Fibroblast of the conjunctiva (primary cell): ENCODE data around the gene WNT3A.

ENCODE experiments used
- DNase-seq: peaks from one replicate; pipeline ENCODE4 v3.0.0-alpha.2; 2010; ENCODE audit warnings: low read depth

The WNT3A gene

DNA sequence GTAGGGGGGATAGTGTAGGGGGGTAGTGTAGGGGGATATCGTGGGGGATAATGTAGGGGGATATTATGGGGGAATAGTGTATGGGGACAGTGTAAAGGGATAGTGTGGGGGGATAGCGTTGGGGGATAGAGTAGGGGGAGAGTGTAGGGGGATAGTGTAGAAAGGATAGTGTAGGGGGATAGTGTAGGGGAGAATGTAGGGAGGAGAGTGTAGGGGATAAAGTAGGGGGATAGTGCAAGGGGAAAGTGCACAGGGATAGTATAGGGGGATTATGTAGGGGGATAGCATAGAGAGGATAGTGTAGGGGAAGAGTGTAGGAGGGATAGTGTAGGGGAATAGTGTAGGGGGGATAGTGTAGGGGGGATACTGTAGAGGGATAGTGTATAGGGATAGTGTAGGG lies 63.4 kb downstream of the WNT3A start:
- DNase-seq: no peak

- no peak for DNase-seq
Observed at GRCh38 chr1:228070851-228071250, 64.1 kb downstream of the WNT3A start.

DNA sequence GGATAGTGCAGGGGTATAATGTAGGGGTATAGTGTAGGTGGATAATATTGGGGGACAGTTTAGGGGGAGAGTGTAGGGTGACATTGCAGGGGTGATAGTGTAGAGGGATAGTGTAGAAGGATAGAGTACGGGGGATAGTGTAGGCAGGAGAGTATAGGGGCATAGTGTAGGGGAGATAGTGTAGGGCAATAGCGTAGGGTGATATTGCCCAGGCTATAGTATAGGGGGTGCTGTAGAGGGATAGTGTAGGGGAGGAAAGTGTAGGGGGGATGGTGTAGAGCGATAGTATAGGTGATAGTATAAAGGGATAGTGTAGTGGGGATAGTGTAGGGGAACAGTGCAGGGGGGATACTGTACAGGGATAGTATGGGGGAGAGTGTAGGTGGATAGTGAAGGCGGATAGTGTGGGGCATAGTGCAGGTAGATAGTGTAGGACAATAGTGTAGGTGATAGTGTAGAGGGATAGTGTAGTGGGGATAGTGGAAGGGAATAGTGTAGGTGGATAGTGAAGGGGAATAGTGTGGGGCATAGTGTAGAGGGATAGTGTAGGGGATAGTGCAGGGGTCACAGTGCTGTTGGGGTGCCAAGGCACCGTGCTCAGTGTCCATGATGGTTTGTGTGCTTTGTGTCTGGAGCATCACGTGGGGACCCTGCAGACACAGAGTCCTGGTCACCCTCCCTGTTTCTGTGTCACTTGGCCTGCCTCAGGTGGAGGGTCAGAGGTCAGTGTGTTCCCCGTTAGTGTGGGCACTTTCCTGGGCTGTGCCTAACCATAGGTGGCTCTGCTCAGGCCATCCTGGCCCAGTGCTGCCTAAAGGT lies 65.2 kb downstream of the WNT3A start:
- no peak for DNase-seq

DNA sequence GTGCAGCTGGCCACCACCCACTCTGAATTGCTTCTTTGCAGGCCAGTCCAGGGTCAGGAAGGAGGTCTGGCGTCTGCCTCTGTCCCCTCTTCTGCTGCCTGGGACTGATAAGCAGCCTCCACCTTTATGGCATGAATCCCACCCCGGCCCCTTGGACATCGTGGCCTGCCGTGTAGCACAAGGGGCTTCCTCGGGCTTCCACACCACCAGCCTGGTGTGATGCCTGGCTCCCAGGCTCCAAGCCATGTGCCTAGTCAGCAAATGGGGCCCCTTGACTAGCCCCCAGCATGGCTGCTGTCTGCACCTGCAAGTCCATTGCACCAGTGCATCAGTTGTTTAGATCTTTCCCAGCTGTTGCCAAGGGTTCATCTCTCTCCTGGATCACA lies 65.9 kb downstream of the WNT3A start:
- DNase-seq: no peak

GRCh38 chr1:228073061-228073856 lies 66.5 kb downstream of the WNT3A start:
- no peak for DNase-seq

- no peak for DNase-seq
Observed at GRCh38 chr1:228073857-228074545, 67.2 kb downstream of the WNT3A start.

DNA sequence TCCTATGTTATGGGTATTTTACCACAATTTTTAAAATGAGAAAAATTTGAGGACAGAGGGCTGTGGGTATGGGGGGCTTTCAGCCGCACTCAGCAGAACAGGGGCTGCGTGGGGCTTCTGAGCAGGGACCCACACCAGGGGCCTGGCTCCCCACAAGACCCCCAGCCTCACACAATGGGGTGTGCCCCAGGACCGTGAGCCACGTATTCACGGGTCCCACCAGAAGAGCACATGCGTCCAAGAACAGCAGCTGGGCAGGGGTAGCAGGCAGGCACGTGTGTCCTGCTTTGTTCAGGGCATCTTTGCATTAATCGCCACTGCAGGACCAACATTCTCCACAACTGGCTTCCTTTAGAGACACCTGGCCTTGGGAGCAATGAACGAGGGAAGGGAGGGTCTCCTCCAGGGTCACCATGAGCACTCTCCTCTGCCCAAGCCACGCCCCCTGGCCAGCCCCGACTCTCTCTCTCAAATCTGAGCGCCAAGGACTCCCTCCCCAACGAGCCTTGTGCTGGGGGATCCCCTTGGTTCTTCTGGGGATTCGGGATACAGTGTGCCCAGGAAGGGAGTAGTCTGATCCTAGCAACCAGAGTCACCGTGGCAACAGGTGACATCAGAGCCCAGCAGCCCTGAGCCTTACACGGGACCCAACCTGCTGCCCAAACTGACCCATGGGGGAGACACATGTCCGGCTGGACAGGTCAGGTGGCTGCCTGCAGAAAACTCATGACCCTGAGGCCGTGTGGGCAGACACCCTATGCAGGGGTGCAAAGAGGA lies 68.3 kb downstream of the WNT3A start:
- no peak for DNase-seq

DNA sequence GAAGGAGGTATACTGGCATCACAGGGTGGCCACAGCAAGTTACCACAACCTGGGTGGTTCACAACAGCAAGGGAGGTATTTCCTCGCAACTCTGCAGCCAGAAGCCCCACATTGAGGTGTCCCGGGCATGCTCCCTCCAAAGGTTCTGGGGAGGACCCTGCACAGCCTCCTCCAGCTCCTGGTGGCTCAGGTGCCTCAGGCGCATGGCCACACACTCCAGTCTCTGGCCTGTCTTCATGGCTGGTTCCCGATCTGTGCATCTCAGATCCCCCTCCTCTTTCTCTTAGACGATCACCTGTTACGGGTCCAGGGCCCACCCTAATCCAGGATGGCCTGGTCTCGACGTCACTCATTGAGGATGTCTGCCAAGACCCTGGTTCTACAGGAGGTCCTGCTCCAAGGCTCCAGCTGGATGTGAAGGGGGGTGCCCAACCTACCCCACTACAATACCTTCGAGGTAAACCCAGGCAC lies 69.0 kb downstream of the WNT3A start:
- DNase-seq: no peak

DNA sequence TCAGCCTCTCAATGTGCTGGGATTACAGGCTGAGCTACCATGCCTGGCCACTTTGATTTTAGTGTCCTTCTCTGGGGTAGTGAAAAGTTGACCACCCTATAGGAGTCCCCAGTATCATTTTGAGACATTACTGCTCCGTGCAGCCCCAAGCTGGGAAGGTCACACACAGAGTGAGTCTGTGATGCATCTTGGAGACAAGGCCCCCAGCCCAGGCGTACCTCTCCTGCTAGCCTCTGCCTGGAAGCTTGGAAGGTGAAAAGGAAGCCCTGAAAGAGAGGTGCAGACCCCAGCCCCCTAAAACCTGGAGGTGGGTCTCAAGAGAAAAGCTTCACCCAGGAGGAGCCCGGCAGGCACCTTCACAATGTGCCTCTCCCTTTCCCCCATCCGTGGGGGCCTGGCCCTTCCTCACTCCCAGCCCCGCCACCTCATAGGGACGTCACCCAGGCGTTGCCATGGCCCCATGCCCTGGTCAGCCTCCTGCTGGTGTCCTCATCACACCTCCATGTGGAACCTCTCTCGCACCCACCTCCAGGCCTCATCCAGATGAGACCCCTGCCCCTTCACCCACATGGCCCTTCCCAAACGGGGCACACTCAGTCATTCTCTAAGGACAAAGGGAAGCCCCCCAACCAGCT lies 70.1 kb downstream of the WNT3A start:
- no peak for DNase-seq

GRCh38 chr1:228077565-228078330 lies 71.0 kb downstream of the WNT3A start:
- no peak for DNase-seq

DNA sequence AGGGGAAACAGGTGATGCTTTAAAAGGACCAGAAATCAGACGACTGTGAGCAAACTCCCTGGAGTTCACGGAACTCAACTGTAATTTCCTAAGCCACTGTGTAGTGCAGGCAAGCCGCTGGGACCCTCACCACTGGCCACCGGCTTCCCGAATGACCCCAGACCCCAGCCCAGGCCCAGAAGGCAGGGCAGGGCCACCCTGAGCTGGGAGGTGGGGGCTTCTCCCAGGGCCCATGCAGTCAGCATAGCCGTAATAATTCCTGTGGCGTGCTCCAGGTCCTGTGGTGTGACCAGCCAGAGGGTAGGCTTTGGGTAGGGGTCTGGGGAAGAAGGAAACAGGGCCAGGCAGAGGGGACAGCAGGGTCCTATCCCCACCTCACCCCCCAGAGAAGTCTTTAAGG lies 72.2 kb downstream of the WNT3A start:
- no peak for DNase-seq

DNA sequence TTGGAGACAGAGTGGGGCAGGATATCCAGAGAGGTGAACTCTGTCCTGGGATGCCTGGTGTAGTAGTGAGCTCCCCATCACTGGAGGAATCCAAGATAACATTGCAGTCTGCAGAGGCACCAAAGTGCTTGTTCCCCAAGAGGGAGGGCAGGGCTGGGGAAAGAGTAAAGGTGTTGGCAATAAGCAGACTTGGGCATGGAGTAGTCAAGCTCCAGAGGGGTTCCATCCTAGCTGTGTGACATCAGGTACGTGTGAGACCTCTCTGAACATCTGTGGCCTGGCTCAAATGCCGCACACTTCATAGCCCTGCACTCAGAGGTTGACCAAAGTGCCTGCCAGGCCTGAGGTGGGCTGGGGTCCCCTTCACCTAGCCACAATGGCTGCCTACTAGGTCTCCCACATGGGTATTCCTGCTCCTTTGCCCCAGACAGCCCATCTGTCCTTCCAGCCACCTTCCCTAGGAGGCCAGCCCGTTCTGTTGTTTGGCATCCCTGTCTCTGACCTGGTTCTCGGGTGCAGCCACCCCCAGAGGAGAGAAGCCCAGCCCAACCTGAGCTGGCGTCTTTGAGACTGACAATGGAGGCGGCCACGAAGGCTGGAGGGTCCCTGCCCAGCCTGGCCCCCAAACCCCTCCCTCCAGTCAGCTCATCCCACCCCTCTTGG lies 72.9 kb downstream of the WNT3A start:
- DNase-seq: no peak

- no peak for DNase-seq
Observed at GRCh38 chr1:228081144-228081543, 74.3 kb downstream of the WNT3A start.

DNA sequence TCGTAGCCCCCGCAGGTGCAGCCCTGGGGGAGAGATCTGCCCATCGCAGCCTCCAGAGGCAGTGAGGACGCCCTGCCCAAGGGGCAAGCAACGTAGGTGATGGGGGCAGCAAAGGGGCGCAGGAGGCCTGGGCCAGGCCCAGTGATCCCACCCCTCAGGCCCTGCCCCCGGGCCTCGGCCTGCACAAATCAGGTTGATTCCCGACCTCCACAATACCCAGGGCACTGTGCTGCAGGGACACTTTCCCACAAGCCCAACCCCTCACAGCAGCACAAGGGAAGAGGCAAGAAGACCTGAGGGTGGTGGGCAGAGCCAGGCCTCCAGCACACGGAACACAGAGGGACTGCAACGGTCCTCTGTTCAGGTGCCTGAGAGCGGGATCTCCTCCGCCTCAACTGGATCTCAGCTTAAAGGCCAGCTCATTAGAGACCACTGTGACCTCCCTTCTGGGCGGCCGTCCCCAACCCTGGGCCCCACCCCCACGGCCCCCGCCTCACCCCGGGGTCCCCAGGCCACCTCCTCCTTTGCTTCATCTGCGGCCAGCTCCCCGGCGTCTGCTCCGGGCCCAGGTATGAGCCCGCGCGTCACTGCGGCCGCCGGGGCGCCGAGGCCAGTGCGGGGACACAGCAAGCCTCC lies 74.9 kb downstream of the WNT3A start:
- no peak for DNase-seq

GRCh38 chr1:228082214-228082917 lies 75.6 kb downstream of the WNT3A start, which contains the start of gene ARF1:
ARF1 (plus strand) TSS chr1:228082708; CDS start chr1:228097115, 14,407 bp downstream.
- peak; percentile 92 for DNase-seq

GRCh38 chr1:228082918-228083870 lies 76.4 kb downstream of the WNT3A start:
- no peak for DNase-seq

GRCh38 chr1:228083871-228084278 lies 77.1 kb downstream of the WNT3A start:
- DNase-seq: no peak

DNA sequence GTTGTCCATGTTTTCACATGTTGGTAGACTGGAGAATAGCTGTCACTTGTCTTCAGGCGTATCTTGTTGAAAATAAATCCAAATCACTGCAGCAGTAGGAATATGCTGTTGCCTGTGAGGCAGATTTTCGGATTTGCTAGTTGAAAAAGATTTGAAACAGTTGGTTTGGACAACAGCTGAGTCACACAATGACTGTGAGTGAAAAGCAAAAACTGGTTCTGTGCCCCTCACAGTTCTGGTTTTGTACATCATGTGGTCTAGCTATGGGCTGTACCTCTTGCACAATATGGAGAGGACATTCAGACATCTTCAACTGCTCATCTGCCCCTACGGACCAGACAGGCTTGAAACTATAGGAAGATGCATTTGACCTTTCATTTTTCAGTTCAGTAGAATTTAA lies 77.5 kb downstream of the WNT3A start:
- peak; percentile 59 for DNase-seq
